HEK293 (cell line): ENCODE data around the gene HTR7.

Experiments used
- GLI4 ChIP-seq: fragments of 450-650 bp; formaldehyde crosslinking; IDR thresholded peaks from 2 replicates; pipeline ENCODE4 v1.5.1; 2016; ENCODE audit warnings: missing biosample characterization, missing genetic modification characterization
- SCRT2 ChIP-seq: fragments of 450-650 bp; formaldehyde crosslinking; IDR thresholded peaks from 2 replicates; pipeline ENCODE4 v1.5.1; 2016; ENCODE audit warnings: missing biosample characterization, missing genetic modification characterization
- ZNF555 ChIP-seq: fragments of 450-650 bp; formaldehyde crosslinking; conservative IDR thresholded peaks from 2 replicates; pipeline ENCODE4 v1.5.1; 2017; ENCODE audit warnings: missing biosample characterization, mild to moderate bottlenecking, missing genetic modification characterization, inconsistent platforms
- TF ChIP-seq, protein P1 (sequence below): fragments of 450-650 bp; formaldehyde crosslinking; IDR thresholded peaks from 2 replicates; pipeline ENCODE4 v1.5.1; 2016; ENCODE audit warnings: missing biosample characterization, missing genetic modification characterization
- TF ChIP-seq, protein P2 (sequence below): fragments of 450-650 bp; formaldehyde crosslinking; IDR thresholded peaks from 2 replicates; pipeline ENCODE4 v1.5.1; 2016; ENCODE audit warnings: missing biosample characterization, missing genetic modification characterization
- TF ChIP-seq, protein P3 (sequence below): fragments of 450-650 bp; formaldehyde crosslinking; IDR thresholded peaks from 2 replicates; pipeline ENCODE4 v1.5.1; 2016; ENCODE audit warnings: missing biosample characterization, missing genetic modification characterization, low read depth

DNA sequence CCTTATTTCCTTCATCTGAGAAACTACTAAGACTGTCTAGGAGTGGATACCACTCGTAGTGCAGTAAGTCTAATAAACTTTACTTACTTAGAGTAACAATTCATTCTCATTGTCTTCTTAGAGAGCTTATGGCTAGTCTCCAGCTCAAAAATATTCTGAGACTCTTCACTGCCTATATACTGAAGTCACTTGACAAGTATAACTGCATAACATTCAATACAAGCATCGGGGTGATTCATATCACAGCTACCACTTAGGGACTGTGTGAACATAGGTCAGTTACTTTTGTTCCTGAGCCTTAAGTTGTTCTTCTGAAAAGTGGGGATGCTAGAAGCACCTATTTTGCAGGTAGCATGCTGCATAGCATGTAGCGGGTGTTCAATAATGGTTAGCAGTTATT lies 111.0 kb downstream of the HTR7 start:
- no peak for TF ChIP-seq SCRT2 (tag by site-specific recombination)
- TF ChIP-seq ZNF555 (tag by site-specific recombination) = no peak
- no peak for TF ChIP-seq GLI4 (tag by site-specific recombination)
- TF ChIP-seq, protein P1, sequence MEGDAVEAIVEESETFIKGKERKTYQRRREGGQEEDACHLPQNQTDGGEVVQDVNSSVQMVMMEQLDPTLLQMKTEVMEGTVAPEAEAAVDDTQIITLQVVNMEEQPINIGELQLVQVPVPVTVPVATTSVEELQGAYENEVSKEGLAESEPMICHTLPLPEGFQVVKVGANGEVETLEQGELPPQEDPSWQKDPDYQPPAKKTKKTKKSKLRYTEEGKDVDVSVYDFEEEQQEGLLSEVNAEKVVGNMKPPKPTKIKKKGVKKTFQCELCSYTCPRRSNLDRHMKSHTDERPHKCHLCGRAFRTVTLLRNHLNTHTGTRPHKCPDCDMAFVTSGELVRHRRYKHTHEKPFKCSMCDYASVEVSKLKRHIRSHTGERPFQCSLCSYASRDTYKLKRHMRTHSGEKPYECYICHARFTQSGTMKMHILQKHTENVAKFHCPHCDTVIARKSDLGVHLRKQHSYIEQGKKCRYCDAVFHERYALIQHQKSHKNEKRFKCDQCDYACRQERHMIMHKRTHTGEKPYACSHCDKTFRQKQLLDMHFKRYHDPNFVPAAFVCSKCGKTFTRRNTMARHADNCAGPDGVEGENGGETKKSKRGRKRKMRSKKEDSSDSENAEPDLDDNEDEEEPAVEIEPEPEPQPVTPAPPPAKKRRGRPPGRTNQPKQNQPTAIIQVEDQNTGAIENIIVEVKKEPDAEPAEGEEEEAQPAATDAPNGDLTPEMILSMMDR = no peak
- TF ChIP-seq, protein P2, sequence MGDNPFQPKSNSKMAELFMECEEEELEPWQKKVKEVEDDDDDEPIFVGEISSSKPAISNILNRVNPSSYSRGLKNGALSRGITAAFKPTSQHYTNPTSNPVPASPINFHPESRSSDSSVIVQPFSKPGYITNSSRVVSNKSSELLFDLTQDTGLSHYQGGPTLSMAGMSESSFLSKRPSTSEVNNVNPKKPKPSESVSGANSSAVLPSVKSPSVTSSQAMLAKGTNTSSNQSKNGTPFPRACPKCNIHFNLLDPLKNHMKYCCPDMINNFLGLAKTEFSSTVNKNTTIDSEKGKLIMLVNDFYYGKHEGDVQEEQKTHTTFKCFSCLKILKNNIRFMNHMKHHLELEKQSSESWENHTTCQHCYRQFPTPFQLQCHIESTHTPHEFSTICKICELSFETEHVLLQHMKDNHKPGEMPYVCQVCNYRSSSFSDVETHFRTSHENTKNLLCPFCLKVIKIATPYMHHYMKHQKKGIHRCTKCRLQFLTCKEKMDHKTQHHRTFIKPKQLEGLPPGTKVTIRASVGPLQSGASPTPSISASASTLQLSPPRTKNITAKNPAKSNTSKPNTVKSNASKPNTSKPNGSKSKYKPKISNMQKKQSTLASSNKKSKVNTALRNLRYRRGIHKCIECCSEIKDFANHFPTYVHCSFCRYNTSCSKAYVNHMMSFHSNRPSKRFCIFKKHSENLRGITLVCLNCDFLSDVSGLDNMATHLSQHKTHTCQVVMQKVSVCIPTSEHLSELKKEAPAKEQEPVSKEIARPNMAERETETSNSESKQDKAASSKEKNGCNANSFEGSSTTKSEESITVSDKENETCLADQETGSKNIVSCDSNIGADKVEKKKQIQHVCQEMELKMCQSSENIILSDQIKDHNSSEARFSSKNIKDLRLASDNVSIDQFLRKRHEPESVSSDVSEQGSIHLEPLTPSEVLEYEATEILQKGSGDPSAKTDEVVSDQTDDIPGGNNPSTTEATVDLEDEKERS (tag by site-specific recombination) = no peak
- TF ChIP-seq, protein P3, sequence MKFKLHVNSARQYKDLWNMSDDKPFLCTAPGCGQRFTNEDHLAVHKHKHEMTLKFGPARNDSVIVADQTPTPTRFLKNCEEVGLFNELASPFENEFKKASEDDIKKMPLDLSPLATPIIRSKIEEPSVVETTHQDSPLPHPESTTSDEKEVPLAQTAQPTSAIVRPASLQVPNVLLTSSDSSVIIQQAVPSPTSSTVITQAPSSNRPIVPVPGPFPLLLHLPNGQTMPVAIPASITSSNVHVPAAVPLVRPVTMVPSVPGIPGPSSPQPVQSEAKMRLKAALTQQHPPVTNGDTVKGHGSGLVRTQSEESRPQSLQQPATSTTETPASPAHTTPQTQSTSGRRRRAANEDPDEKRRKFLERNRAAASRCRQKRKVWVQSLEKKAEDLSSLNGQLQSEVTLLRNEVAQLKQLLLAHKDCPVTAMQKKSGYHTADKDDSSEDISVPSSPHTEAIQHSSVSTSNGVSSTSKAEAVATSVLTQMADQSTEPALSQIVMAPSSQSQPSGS = no peak
